Prostate gland (tissue), 2 donors: ENCODE data around the gene ACAD9.

ENCODE experiments used
- POLR2A ChIP-seq: fragments of 450-650 bp; IDR thresholded peaks from one replicate; pipeline ENCODE4 v1.6.1; 2016; ENCODE audit warnings: antibody characterized with exemption, mild to moderate bottlenecking
- TF ChIP-seq, protein P1 (sequence below), 4 experiments: fragments of 200-600 bp in 2 of 4; fragments of 450-650 bp in 2 of 4; sonication (generic) in 2 of 4; IDR thresholded peaks; 1 replicate in 3 of 4; 2 replicates in 1 of 4; pipeline ENCODE4 v1.5.1; 2016 to 2019; ENCODE audit warnings: antibody characterized with exemption in 4 of 4, mild to moderate bottlenecking in 2 of 4, moderate library complexity in 2 of 4

DNA sequence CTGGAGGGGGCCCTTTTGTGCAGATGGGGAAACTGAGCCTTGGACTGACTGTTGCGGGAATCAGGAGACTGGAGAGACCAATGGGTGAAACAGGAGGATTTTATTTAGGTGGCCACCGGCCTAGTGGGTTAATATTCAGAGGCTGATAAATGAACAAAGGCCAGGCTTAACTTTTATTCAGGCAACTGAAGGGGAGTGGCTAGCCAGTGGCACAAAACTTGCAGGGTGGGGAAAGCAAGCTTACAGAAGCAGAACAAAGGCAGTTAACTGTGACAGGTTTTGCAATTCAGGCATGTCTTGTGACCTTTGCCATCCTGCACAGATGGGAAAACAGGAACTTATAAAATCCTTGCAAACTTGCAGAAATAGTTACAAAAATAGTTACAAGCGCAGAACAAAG lies 24.9 kb upstream of the ACAD9 start:
- TF ChIP-seq POLR2A: no peak
- TF ChIP-seq, protein P1, sequence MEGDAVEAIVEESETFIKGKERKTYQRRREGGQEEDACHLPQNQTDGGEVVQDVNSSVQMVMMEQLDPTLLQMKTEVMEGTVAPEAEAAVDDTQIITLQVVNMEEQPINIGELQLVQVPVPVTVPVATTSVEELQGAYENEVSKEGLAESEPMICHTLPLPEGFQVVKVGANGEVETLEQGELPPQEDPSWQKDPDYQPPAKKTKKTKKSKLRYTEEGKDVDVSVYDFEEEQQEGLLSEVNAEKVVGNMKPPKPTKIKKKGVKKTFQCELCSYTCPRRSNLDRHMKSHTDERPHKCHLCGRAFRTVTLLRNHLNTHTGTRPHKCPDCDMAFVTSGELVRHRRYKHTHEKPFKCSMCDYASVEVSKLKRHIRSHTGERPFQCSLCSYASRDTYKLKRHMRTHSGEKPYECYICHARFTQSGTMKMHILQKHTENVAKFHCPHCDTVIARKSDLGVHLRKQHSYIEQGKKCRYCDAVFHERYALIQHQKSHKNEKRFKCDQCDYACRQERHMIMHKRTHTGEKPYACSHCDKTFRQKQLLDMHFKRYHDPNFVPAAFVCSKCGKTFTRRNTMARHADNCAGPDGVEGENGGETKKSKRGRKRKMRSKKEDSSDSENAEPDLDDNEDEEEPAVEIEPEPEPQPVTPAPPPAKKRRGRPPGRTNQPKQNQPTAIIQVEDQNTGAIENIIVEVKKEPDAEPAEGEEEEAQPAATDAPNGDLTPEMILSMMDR (IDR thresholded peaks at IDR 0.05): no peak
